ENCODE data around the gene TPGS1. TPM values are rescaled to one million over a fixed set of nuclear protein-coding genes. Genes with fewer than 3 reads are reported as not detected.

TPGS1 gene
- total RNA-seq, 1 experiment from 2014 or later = 11.5 TPM

- no peaks in the 10 kb centered on the region for H3K27me3 ChIP-seq (replicated peaks; ENCODE audit: control insufficient read depth, insufficient read depth, low read length)
- Mint-ChIP-seq H3K9me3 (ENCODE audit: unreplicated experiment) (no peaks in the 10 kb centered on the region), H3K27me3 (ENCODE audit: insufficient read depth, unreplicated experiment) (no peaks in the 10 kb centered on the region), H3K4me1 (ENCODE audit: low read depth, unreplicated experiment) (no peaks in the 10 kb centered on the region), H3K27ac (ENCODE audit: unreplicated experiment) (no peak overlapping the region), H3K36me3 (ENCODE audit: insufficient read depth, unreplicated experiment) (peaks cover 33% of the 10 kb centered on the region), H3K4me3 (ENCODE audit: unreplicated experiment) (no peak overlapping the region)
- ChIA-PET CTCF (interaction anchor here (0.5 kb wide), 1 partner anchor 24 kb away, joined by 3 read pairs; no protein-coding TSS in a partner anchor), POLR2A (interaction anchor here (0.6 kb wide), 2 partner anchors 9 to 266 kb away, joined by 3 to 5 read pairs; no protein-coding TSS in a partner anchor)
- no peak for DNase-seq
- no TSS peak for BruUV-seq (replicated peaks)
- no peaks in the 10 kb centered on the region for H3K4me1 ChIP-seq
- intact Hi-C loops (cut with micrococcal nuclease; ENCODE audit: unreplicated experiment) = no loop called here
- no peak overlapping the region for H3K4me3 ChIP-seq (ENCODE audit: low read depth, low read length)
- H3K9me3 ChIP-seq = no peaks in the 10 kb centered on the region
- no peaks in the 10 kb centered on the region for H3K36me3 ChIP-seq (ENCODE audit: control insufficient read depth, insufficient read depth, low read length)
- TF ChIP-seq, protein P1, sequence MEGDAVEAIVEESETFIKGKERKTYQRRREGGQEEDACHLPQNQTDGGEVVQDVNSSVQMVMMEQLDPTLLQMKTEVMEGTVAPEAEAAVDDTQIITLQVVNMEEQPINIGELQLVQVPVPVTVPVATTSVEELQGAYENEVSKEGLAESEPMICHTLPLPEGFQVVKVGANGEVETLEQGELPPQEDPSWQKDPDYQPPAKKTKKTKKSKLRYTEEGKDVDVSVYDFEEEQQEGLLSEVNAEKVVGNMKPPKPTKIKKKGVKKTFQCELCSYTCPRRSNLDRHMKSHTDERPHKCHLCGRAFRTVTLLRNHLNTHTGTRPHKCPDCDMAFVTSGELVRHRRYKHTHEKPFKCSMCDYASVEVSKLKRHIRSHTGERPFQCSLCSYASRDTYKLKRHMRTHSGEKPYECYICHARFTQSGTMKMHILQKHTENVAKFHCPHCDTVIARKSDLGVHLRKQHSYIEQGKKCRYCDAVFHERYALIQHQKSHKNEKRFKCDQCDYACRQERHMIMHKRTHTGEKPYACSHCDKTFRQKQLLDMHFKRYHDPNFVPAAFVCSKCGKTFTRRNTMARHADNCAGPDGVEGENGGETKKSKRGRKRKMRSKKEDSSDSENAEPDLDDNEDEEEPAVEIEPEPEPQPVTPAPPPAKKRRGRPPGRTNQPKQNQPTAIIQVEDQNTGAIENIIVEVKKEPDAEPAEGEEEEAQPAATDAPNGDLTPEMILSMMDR (IDR thresholded peaks at IDR 0.05; ENCODE audit: insufficient read depth in 1 of 2, low read depth in 1 of 2, low read length in 1 of 2, severe bottlenecking in 1 of 2, unreplicated experiment in 1 of 2) = no peak
Measured at GRCh38 chr19:542173-542866, 35.0 kb downstream of the TPGS1 start.

GRCh38 chr19:543910-544608, 36.8 kb downstream of the TPGS1 start, which contains the start of gene GZMM:
Gene GZMM, plus strand, starts transcription at chr19:544053. Its CDS starts 19 bp downstream, at chr19:544072.
- Mint-ChIP-seq H3K27ac (ENCODE audit: unreplicated experiment) (no peak within 1 kb of the TSS), H3K9me3 (ENCODE audit: unreplicated experiment) (no peaks in the 10 kb centered on the region), H3K4me3 (ENCODE audit: unreplicated experiment) (no peak within 1 kb of the TSS), H3K36me3 (ENCODE audit: insufficient read depth, unreplicated experiment) (peaks cover 26% of the 10 kb centered on the region), H3K4me1 (ENCODE audit: low read depth, unreplicated experiment) (no peaks in the 10 kb centered on the region), H3K27me3 (ENCODE audit: insufficient read depth, unreplicated experiment) (no peaks in the 10 kb centered on the region)
- no peak for DNase-seq
- no peaks in the 10 kb centered on the region for H3K36me3 ChIP-seq (ENCODE audit: control insufficient read depth, insufficient read depth, low read length)
- no TSS peak for BruUV-seq (replicated peaks)
- intact Hi-C loops (cut with micrococcal nuclease; ENCODE audit: unreplicated experiment) = no loop called here
- no peaks in the 10 kb centered on the region for H3K27me3 ChIP-seq (replicated peaks; ENCODE audit: control insufficient read depth, insufficient read depth, low read length)
- no peaks in the 10 kb centered on the region for H3K4me1 ChIP-seq
- no peaks in the 10 kb centered on the region for H3K9me3 ChIP-seq
- CTCF ChIA-PET = no interaction called here
- H3K4me3 ChIP-seq (ENCODE audit: low read depth, low read length) = no peak within 1 kb of the TSS
- POLR2A ChIA-PET = no interaction called here
- TF ChIP-seq, protein P1 (IDR thresholded peaks at IDR 0.05; ENCODE audit: insufficient read depth in 1 of 2, low read depth in 1 of 2, low read length in 1 of 2, severe bottlenecking in 1 of 2, unreplicated experiment in 1 of 2) = no peak

- Mint-ChIP-seq H3K9me3 (ENCODE audit: unreplicated experiment) (no peaks in the 10 kb centered on the region), H3K4me1 (ENCODE audit: low read depth, unreplicated experiment) (peaks cover 9% of the 10 kb centered on the region), H3K4me3 (ENCODE audit: unreplicated experiment) (no peak overlapping the region), H3K27me3 (ENCODE audit: insufficient read depth, unreplicated experiment) (no peaks in the 10 kb centered on the region), H3K36me3 (ENCODE audit: insufficient read depth, unreplicated experiment) (peaks cover 26% of the 10 kb centered on the region), H3K27ac (ENCODE audit: unreplicated experiment) (no peak overlapping the region)
- POLR2A ChIA-PET = no interaction called here
- H3K4me3 ChIP-seq (ENCODE audit: low read depth, low read length) = no peak overlapping the region
- TF ChIP-seq, protein P1 (IDR thresholded peaks at IDR 0.05; ENCODE audit: insufficient read depth in 1 of 2, low read depth in 1 of 2, low read length in 1 of 2, severe bottlenecking in 1 of 2, unreplicated experiment in 1 of 2) = no peak
- no peak for DNase-seq
- no TSS peak for BruUV-seq (replicated peaks)
- no peaks in the 10 kb centered on the region for H3K9me3 ChIP-seq
- no peaks in the 10 kb centered on the region for H3K4me1 ChIP-seq
- intact Hi-C loops (cut with micrococcal nuclease; ENCODE audit: unreplicated experiment) = no loop called here
- no peaks in the 10 kb centered on the region for H3K27me3 ChIP-seq (replicated peaks; ENCODE audit: control insufficient read depth, insufficient read depth, low read length)
- CTCF ChIA-PET = no interaction called here
- no peaks in the 10 kb centered on the region for H3K36me3 ChIP-seq (ENCODE audit: control insufficient read depth, insufficient read depth, low read length)
Measured at GRCh38 chr19:547117-547516, 39.8 kb downstream of the TPGS1 start.
